HG03354 (cell line): ENCODE results near the gene MVP.

Source experiments
- ATAC-seq: cut with Tn5 transposase; IDR thresholded peaks from one replicate; pipeline ENCODE4 v1.9.1; 2021; ENCODE audit warnings: mild to moderate bottlenecking; ENCODE audit not compliant: unreplicated experiment, poor library complexity, severe bottlenecking

MVP gene

DNA sequence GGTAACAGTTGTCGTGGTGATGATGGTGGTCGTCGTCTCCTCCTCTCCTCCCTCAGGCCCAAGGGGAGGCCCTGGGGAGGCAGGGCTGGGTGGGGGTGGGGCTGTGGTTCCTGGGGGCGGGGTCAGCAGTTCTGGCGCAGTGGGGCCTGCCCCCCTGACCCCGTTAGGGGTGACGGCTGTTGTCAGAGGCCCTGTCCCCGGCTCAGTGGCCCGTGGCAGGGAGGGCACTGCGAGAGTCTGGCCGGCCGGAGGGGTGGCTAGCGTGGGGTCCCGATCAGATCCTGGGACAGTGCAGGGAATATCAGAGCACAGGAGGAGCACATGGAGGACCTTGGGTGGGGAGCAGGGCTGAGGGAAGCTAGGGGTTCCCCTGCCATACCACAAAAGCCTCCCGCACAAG, 76.6 kb downstream of the MVP start:
- no peak for ATAC-seq

DNA sequence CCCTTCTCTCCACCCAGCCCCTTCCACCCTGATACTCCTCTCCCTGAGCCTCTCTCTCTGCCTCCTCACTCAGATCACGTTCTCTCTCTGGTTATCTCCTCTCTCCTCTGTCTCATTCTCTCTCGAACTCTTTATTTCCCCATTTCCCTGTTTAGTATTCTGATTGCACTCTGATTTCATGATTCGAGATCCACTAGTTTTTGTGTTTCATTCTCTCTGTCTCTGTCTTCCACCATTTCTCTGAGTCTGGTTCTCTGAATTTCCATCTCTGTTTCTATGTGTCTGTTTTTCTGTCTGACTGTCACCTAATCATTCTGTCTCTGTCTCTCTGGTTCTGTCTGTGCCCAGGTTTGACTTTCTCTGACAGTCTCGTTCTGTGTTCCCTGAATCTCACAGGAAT, 77.1 kb downstream of the MVP start:
- no peak for ATAC-seq
